Caco-2 (cell line): ENCODE results near the gene PGBD5. TPM values are rescaled to one million over a fixed set of nuclear protein-coding genes. Genes with fewer than 3 reads are reported as not detected.

Experiments
- BruUV-seq: library from RNA; stranded (reverse); fragments of 400-500 nt; replicated peaks from 2 replicates; lab custom pipeline; 2021; lab: Mats Ljungman, UMichigan
- CTCF ChIA-PET: fragments of 300-600 bp; sonication (Branson Sonifier 250); formaldehyde crosslinking; loops from one replicate; lab custom pipeline; 2022; ENCODE audit warnings: antibody characterized with exemption; lab: Charles Lee
- POLR2A ChIA-PET: fragments of 300-600 bp; sonication (Branson Sonifier 250); formaldehyde crosslinking; loops from one replicate; lab custom pipeline; 2022; ENCODE audit warnings: antibody characterized with exemption; lab: Charles Lee
- DNase-seq, 2 experiments: peaks; one replicate each; pipeline versions ENCODE4 v3.0.0 to v3.0.0-alpha.2; 2020 to 2022
- H3K27me3 ChIP-seq: replicated peaks from 2 replicates; pipeline ENCODE4 v1.6.0; 2011; ENCODE audit warnings: low read length; ENCODE audit not compliant: control insufficient read depth, insufficient read depth
- H3K36me3 ChIP-seq: 2 replicates; pipeline ENCODE4 v1.5.1; 2011; ENCODE audit warnings: low read length; ENCODE audit not compliant: control insufficient read depth, insufficient read depth
- H3K4me1 ChIP-seq: fragments of 250-450 bp; sonication (Bioruptor Pico); 2 replicates; pipeline ENCODE4 v1.5.1; 2020; ENCODE audit warnings: mild to moderate bottlenecking
- H3K4me3 ChIP-seq: 2 replicates; pipeline ENCODE4 v1.5.1; 2011; ENCODE audit warnings: low read depth, mild to moderate bottlenecking, control low read depth, low read length
- H3K9me3 ChIP-seq: fragments of 250-450 bp; sonication (Bioruptor Pico); 2 replicates; pipeline ENCODE4 v1.5.1; 2020; ENCODE audit warnings: mild to moderate bottlenecking, moderate library complexity
- H3K27ac Mint-ChIP-seq: one replicate; pipeline ENCODE4 v1.8.0; 2022; ENCODE audit warnings: mixed read lengths; ENCODE audit not compliant: unreplicated experiment
- H3K27me3 Mint-ChIP-seq: one replicate; pipeline ENCODE4 v1.8.0; 2022; ENCODE audit warnings: mixed read lengths; ENCODE audit not compliant: insufficient read depth, unreplicated experiment
- H3K36me3 Mint-ChIP-seq: one replicate; pipeline ENCODE4 v1.8.0; 2022; ENCODE audit warnings: mild to moderate bottlenecking, mixed read lengths; ENCODE audit not compliant: insufficient read depth, unreplicated experiment
- H3K4me1 Mint-ChIP-seq: one replicate; pipeline ENCODE4 v1.8.0; 2022; ENCODE audit warnings: low read depth, mixed read lengths; ENCODE audit not compliant: unreplicated experiment
- H3K4me3 Mint-ChIP-seq: one replicate; pipeline ENCODE4 v1.8.0; 2022; ENCODE audit warnings: mild to moderate bottlenecking, moderate library complexity, mixed read lengths; ENCODE audit not compliant: unreplicated experiment
- H3K9me3 Mint-ChIP-seq: one replicate; pipeline ENCODE4 v1.8.0; 2022; ENCODE audit warnings: mixed read lengths; ENCODE audit not compliant: unreplicated experiment
- intact Hi-C: fragments of 100-400 bp; cut with micrococcal nuclease; formaldehyde crosslinking; loops from one replicate; pipeline ENCODE4 v1.10.0; 2022; ENCODE audit not compliant: unreplicated experiment
- total RNA-seq: library from RNA; stranded (reverse); gene quantifications from 2 replicates; pipeline ENCODE4 v1.2.3, GENCODE V29; 2022
- TF ChIP-seq, protein P1 (sequence below), 2 experiments: fragments of 200-600 bp in 1 of 2; IDR thresholded peaks; 1 replicate in 1 of 2; 2 replicates in 1 of 2; pipeline versions ENCODE4 v1.5.1 to v1.8.0; 2011 to 2022; ENCODE audit warnings: antibody characterized with exemption in 1 of 2, control low read depth in 1 of 2, inconsistent platforms in 1 of 2, low read depth in 1 of 2, low read length in 1 of 2, mild to moderate bottlenecking in 1 of 2, moderate library complexity in 1 of 2; ENCODE audit not compliant: insufficient read depth in 1 of 2, severe bottlenecking in 1 of 2, unreplicated experiment in 1 of 2

PGBD5 gene
- total RNA-seq, 1 experiment from 2014 or later, result 2.4 TPM

DNA sequence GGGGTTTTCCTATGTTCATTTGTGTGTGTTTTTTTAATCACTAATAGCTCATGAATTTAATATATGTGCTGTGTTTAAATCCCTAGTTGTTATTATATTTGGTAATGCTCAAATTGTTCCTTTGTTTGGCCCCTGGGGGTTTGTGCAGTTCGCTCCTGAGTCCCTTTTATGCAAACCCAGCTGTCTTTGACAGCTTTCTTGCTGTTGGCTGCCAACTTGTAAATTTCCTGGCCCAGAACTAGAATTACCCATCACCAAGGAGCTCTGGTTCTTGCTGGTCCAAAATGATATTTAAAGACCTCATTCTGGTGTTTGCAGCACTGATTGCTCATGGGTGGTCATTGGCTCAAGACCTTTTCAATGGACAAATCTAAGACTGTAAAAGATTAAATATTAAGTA lies 39.6 kb upstream of the PGBD5 start:
- Mint-ChIP-seq H3K9me3 (peaks cover 10% of the 10 kb centered on the region), H3K27ac (no peak overlapping the region), H3K36me3 (no peaks in the 10 kb centered on the region), H3K27me3 (peaks cover 7% of the 10 kb centered on the region), H3K4me1 (no peaks in the 10 kb centered on the region), H3K4me3 (no peak overlapping the region)
- H3K4me1 ChIP-seq, result no peaks in the 10 kb centered on the region
- BruUV-seq, result no TSS peak
- TF ChIP-seq, protein P1, sequence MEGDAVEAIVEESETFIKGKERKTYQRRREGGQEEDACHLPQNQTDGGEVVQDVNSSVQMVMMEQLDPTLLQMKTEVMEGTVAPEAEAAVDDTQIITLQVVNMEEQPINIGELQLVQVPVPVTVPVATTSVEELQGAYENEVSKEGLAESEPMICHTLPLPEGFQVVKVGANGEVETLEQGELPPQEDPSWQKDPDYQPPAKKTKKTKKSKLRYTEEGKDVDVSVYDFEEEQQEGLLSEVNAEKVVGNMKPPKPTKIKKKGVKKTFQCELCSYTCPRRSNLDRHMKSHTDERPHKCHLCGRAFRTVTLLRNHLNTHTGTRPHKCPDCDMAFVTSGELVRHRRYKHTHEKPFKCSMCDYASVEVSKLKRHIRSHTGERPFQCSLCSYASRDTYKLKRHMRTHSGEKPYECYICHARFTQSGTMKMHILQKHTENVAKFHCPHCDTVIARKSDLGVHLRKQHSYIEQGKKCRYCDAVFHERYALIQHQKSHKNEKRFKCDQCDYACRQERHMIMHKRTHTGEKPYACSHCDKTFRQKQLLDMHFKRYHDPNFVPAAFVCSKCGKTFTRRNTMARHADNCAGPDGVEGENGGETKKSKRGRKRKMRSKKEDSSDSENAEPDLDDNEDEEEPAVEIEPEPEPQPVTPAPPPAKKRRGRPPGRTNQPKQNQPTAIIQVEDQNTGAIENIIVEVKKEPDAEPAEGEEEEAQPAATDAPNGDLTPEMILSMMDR (IDR thresholded peaks at IDR 0.05; ENCODE audit: insufficient read depth in 1 of 2, low read depth in 1 of 2, low read length in 1 of 2, severe bottlenecking in 1 of 2, unreplicated experiment in 1 of 2), result no peak
- no peaks in the 10 kb centered on the region for H3K9me3 ChIP-seq
- intact Hi-C loops, result no loop called here
- no peak for DNase-seq
- ChIA-PET POLR2A (no interaction called here), CTCF (interaction anchor here (0.6 to 1.3 kb wide), 2 partner anchors 116 to 616 kb away, joined by 3 to 4 read pairs; no protein-coding TSS in a partner anchor)
- no peak overlapping the region for H3K4me3 ChIP-seq
- H3K27me3 ChIP-seq, result no peaks in the 10 kb centered on the region
- H3K36me3 ChIP-seq, result no peaks in the 10 kb centered on the region

DNA sequence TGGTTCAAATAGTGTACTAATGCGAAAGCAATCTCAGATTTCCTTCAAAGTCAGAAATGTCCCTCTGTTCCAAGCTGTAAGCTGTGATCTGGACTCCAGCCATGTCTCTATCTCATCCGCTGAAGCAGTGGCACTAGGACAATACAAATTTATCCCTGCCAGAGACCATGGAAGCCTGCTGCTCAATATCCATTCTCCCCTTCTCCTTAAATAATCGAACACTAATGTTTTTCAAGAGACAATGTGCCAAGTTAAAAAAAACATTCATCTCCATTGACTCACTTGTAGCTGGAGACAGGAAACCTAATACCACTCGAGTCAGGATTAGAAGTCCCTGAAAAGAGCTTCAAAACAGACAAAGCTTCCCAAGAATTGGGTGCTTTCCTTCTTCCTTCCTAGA lies 38.5 kb upstream of the PGBD5 start:
- Mint-ChIP-seq H3K9me3 (peaks cover 8% of the 10 kb centered on the region), H3K4me3 (no peak overlapping the region), H3K4me1 (no peaks in the 10 kb centered on the region), H3K36me3 (no peaks in the 10 kb centered on the region), H3K27ac (no peak overlapping the region), H3K27me3 (peaks cover 12% of the 10 kb centered on the region)
- ChIA-PET CTCF (interaction anchor here (1.3 kb wide), 1 partner anchor 117 kb away, joined by 4 read pairs; no protein-coding TSS in a partner anchor), POLR2A (no interaction called here)
- no peaks in the 10 kb centered on the region for H3K36me3 ChIP-seq
- no peak overlapping the region for H3K4me3 ChIP-seq
- H3K4me1 ChIP-seq, result no peaks in the 10 kb centered on the region
- intact Hi-C loops, result no loop called here
- DNase-seq, result no peak
- H3K9me3 ChIP-seq, result no peaks in the 10 kb centered on the region
- TF ChIP-seq, protein P1 (IDR thresholded peaks at IDR 0.05; ENCODE audit: insufficient read depth in 1 of 2, low read depth in 1 of 2, low read length in 1 of 2, severe bottlenecking in 1 of 2, unreplicated experiment in 1 of 2), result no peak
- no peaks in the 10 kb centered on the region; the same call in 1 of the 2 replicates for H3K27me3 ChIP-seq
- no TSS peak for BruUV-seq

DNA sequence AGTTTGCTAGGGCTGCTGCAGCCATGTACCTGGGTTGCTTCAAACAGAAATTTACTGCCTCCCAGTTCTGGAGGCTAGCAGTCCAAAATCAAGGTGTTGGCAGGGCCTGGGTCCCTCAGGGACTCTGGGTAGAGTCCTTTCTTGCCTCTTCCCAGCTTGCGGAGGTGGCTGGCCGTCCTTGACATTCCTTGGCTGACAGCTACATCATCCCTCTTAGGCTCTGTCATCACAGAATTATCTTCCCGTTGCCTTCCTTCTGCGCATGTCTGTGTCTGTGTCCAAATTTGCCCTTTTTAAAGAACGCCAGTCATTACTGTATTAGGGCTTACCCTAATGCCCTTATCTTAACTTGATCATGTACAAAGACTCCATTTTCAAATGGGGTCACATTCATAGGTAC lies 37.6 kb upstream of the PGBD5 start:
- CTCF ChIA-PET, result no interaction called here
- TF ChIP-seq, protein P1 (IDR thresholded peaks at IDR 0.05; ENCODE audit: insufficient read depth in 1 of 2, low read depth in 1 of 2, low read length in 1 of 2, severe bottlenecking in 1 of 2, unreplicated experiment in 1 of 2), result no peak
- Histone ChIP-seq H3K9me3 (no peaks in the 10 kb centered on the region), H3K27me3 (no peaks in the 10 kb centered on the region; the same call in 1 of the 2 replicates), H3K36me3 (no peaks in the 10 kb centered on the region), H3K4me3 (no peak overlapping the region), H3K4me1 (no peaks in the 10 kb centered on the region)
- Mint-ChIP-seq H3K27ac (no peak overlapping the region), H3K9me3 (no peaks in the 10 kb centered on the region), H3K4me3 (no peak overlapping the region), H3K36me3 (no peaks in the 10 kb centered on the region), H3K4me1 (no peaks in the 10 kb centered on the region), H3K27me3 (peaks cover 12% of the 10 kb centered on the region)
- no peak for DNase-seq
- BruUV-seq, result no TSS peak
- POLR2A ChIA-PET, result no interaction called here
- intact Hi-C loops, result no loop called here
